OCI-LY1 (cell line): ENCODE results near the gene MEFV.

Source experiments
- H2AFZ ChIP-seq: fragments of 200-600 bp; sonication (generic), shearing (Covaris generic); 2 replicates; pipeline ENCODE4 v1.6.0; 2014; ENCODE audit warnings: antibody characterized with exemption, mild to moderate bottlenecking, low read length
- H3F3A ChIP-seq: fragments of 200-600 bp; sonication (generic), shearing (Covaris generic); 2 replicates; pipeline ENCODE4 v1.6.0; 2014; ENCODE audit warnings: mild to moderate bottlenecking, antibody characterized with exemption, low read length, moderate library complexity; ENCODE audit not compliant: insufficient read depth
- H3K27ac ChIP-seq: fragments of 200-600 bp; sonication (generic); 2 replicates; pipeline ENCODE4 v1.5.1; 2014; ENCODE audit warnings: low read length, mixed run types, mild to moderate bottlenecking, low read depth; ENCODE audit not compliant: poor library complexity, severe bottlenecking
- H3K27me3 ChIP-seq: fragments of 200-600 bp; sonication (generic); 2 replicates; pipeline ENCODE4 v1.6.0; 2014; ENCODE audit warnings: antibody characterized with exemption, mild to moderate bottlenecking, low read length, moderate library complexity; ENCODE audit not compliant: insufficient read depth
- H3K36me3 ChIP-seq: fragments of 200-600 bp; sonication (generic); 2 replicates; pipeline ENCODE4 v1.6.1; 2014; ENCODE audit warnings: mild to moderate bottlenecking, antibody characterized with exemption, low read length, moderate library complexity, mixed read lengths; ENCODE audit not compliant: insufficient read depth
- H3K4me1 ChIP-seq: fragments of 200-600 bp; sonication (generic); 2 replicates; pipeline ENCODE4 v1.5.1; 2014; ENCODE audit warnings: mild to moderate bottlenecking, low read length, moderate library complexity; ENCODE audit not compliant: insufficient read depth, severe bottlenecking
- H3K4me2 ChIP-seq: fragments of 200-600 bp; sonication (generic), shearing (Covaris generic); 2 replicates; pipeline ENCODE4 v1.6.1; 2014; ENCODE audit warnings: low read length
- H3K4me3 ChIP-seq: fragments of 200-600 bp; sonication (generic); 2 replicates; pipeline ENCODE4 v1.5.1; 2014; ENCODE audit warnings: low read length, low read depth, mild to moderate bottlenecking, mixed read lengths; ENCODE audit not compliant: poor library complexity, severe bottlenecking
- H3K79me2 ChIP-seq: fragments of 200-600 bp; shearing (Covaris generic); 2 replicates; pipeline ENCODE4 v1.6.1; 2016; ENCODE audit warnings: mixed run types, low read length, mixed read lengths; ENCODE audit not compliant: insufficient read depth
- H3K9ac ChIP-seq: fragments of 200-600 bp; sonication (generic), shearing (Covaris generic); 2 replicates; pipeline ENCODE4 v1.6.1; 2014; ENCODE audit warnings: mild to moderate bottlenecking, low read length, mixed read lengths
- H3K9me2 ChIP-seq: fragments of 200-600 bp; sonication (generic), shearing (Covaris generic); 2 replicates; pipeline ENCODE4 v1.6.1; 2014; ENCODE audit warnings: low read depth, mild to moderate bottlenecking, low read length, mixed read lengths
- H3K9me3 ChIP-seq: fragments of 200-600 bp; shearing (Covaris generic); 2 replicates; pipeline ENCODE4 v1.6.1; 2014; ENCODE audit warnings: low read length, mixed read lengths
- H4K20me1 ChIP-seq: fragments of 200-600 bp; sonication (generic), shearing (Covaris generic); 2 replicates; pipeline ENCODE4 v1.6.0; 2016; ENCODE audit warnings: mild to moderate bottlenecking, low read length; ENCODE audit not compliant: insufficient read depth
- CTCF ChIP-seq: fragments of 200-600 bp; sonication (generic), shearing (Covaris generic); IDR thresholded peaks from 2 replicates; pipeline ENCODE4 v1.5.1; 2017; ENCODE audit warnings: mild to moderate bottlenecking, antibody characterized with exemption, low read length, moderate library complexity, mixed read lengths
- EZH2 ChIP-seq: fragments of 200-600 bp; sonication (generic), shearing (Covaris generic); IDR thresholded peaks from 2 replicates; pipeline ENCODE4 v1.8.0; 2017; ENCODE audit warnings: borderline replicate concordance, mixed run types, mild to moderate bottlenecking, antibody characterized with exemption, low read length, moderate library complexity, mixed read lengths

Gene MEFV

GRCh38 chr16:3262517-3262916, 6.1 kb upstream of the MEFV start:
- H3K79me2 ChIP-seq: no peaks in the 10 kb centered on the region
- TF ChIP-seq EZH2: no peak
- no peak for TF ChIP-seq CTCF
- H3K4me1 ChIP-seq: peaks cover 17% of the 10 kb centered on the region
- no peaks in the 10 kb centered on the region for H3F3A ChIP-seq
- H3K27ac ChIP-seq: no peak overlapping the region
- H3K9ac ChIP-seq: no peak overlapping the region
- H3K27me3 ChIP-seq: no peaks in the 10 kb centered on the region; the same call in 1 of the 2 replicates
- H3K4me2 ChIP-seq: no peak overlapping the region
- peaks cover 5% of the 10 kb centered on the region for H3K9me3 ChIP-seq
- no peak overlapping the region for H2AFZ ChIP-seq
- H3K36me3 ChIP-seq: 0 out of 2 replicates have a peak, but pooled peaks cover 5% of the 10 kb centered on the region
- no peaks in the 10 kb centered on the region for H3K9me2 ChIP-seq
- no peaks in the 10 kb centered on the region for H4K20me1 ChIP-seq
- no peak overlapping the region for H3K4me3 ChIP-seq

GRCh38 chr16:3259836-3260235, 3.4 kb upstream of the MEFV start:
- no peak overlapping the region for H3K4me3 ChIP-seq
- H3K4me1 ChIP-seq: peaks cover 9% of the 10 kb centered on the region
- H3K4me2 ChIP-seq: no peak overlapping the region
- H3K27ac ChIP-seq: no peak overlapping the region
- no peak overlapping the region for H3K9ac ChIP-seq
- no peaks in the 10 kb centered on the region for H3K79me2 ChIP-seq
- no peaks in the 10 kb centered on the region for H3K9me2 ChIP-seq
- no peaks in the 10 kb centered on the region for H3K36me3 ChIP-seq
- H4K20me1 ChIP-seq: no peaks in the 10 kb centered on the region
- H3K27me3 ChIP-seq: peaks cover 3% of the 10 kb centered on the region; the same call in 1 of the 2 replicates
- no peak overlapping the region for H2AFZ ChIP-seq
- no peaks in the 10 kb centered on the region for H3K9me3 ChIP-seq
- TF ChIP-seq EZH2: no peak
- no peak for TF ChIP-seq CTCF
- no peaks in the 10 kb centered on the region for H3F3A ChIP-seq

GRCh38 chr16:3256866-3257465, 533 bp upstream of the MEFV start:
- Histone ChIP-seq H3K4me2 (no peak overlapping the region), H3K9ac (no peak overlapping the region), H2AFZ (no peak overlapping the region), H3K36me3 (no peaks in the 10 kb centered on the region), H3K9me3 (no peaks in the 10 kb centered on the region), H3K4me1 (no peaks in the 10 kb centered on the region), H3F3A (no peaks in the 10 kb centered on the region), H3K4me3 (no peak overlapping the region), H3K27ac (no peak overlapping the region), H3K79me2 (no peaks in the 10 kb centered on the region), H3K27me3 (peaks cover 3% of the 10 kb centered on the region; the same call in 1 of the 2 replicates), H3K9me2 (no peaks in the 10 kb centered on the region), H4K20me1 (no peaks in the 10 kb centered on the region)
- TF ChIP-seq CTCF: no peak
- no peak for TF ChIP-seq EZH2
